Measurements from ENCODE around the gene GNAI2.

The GNAI2 gene

DNA sequence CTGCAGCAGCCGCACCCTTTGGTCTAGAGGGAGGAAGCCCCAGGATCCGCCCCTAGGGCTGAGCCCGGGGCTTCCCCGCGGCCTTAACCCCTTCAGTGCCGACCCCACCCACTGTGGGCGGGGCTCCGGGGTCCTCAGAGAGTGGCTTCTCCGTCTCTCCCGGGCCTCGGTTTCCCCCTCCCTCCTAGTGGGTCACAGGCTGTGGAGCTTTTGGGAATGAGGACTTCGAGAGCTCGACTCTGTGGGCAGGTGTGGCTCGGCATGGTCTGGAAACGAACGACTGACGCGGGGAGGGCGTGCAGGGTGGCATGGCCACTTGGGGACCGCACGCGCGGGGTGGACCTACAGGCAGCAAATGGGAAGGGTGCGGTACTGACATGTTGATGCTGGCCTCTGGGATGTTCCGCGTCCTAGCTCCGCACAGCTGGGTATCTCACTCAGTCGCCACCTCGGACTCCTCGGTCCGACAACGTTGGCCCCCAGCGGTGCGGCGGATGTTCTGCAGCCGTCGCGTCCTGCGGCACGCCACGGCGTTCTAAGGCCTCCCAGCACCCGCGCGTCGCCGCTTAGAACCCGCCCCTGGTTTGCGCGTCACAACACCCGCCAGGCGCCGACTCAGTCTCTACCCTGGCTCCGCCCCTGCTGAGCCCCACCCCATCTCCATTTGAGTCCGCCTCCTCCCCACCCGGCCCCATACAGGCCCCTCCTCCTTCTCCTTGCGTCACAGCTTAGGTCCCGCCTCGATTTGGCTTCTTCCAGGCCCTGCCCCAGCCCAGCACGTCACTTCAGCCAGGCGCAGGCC lies 63.0 kb downstream of the GNAI2 start, which contains the start of the genes HYAL3 and NAA80:
TSS of gene HYAL3 (minus strand) at position 570 of the 802 bp plus-strand sequence. CDS start 3,803 bp downstream, outside the sequence.
TSS of gene NAA80 (minus strand) at position 570 of the 802 bp plus-strand sequence. CDS start 1,942 bp downstream, outside the sequence.
- TF ChIP-seq, protein P1, sequence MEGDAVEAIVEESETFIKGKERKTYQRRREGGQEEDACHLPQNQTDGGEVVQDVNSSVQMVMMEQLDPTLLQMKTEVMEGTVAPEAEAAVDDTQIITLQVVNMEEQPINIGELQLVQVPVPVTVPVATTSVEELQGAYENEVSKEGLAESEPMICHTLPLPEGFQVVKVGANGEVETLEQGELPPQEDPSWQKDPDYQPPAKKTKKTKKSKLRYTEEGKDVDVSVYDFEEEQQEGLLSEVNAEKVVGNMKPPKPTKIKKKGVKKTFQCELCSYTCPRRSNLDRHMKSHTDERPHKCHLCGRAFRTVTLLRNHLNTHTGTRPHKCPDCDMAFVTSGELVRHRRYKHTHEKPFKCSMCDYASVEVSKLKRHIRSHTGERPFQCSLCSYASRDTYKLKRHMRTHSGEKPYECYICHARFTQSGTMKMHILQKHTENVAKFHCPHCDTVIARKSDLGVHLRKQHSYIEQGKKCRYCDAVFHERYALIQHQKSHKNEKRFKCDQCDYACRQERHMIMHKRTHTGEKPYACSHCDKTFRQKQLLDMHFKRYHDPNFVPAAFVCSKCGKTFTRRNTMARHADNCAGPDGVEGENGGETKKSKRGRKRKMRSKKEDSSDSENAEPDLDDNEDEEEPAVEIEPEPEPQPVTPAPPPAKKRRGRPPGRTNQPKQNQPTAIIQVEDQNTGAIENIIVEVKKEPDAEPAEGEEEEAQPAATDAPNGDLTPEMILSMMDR (IDR thresholded peaks at IDR 0.05; ENCODE audit: low read length, missing control alignments): peak; percentile 9
- peak within 1 kb of the TSS; percentile 72 for H3K4me3 ChIP-seq (replicated peaks; ENCODE audit: low read depth, low read length)
- DNase-seq (ENCODE audit: low read depth): peak; percentile 100

DNA sequence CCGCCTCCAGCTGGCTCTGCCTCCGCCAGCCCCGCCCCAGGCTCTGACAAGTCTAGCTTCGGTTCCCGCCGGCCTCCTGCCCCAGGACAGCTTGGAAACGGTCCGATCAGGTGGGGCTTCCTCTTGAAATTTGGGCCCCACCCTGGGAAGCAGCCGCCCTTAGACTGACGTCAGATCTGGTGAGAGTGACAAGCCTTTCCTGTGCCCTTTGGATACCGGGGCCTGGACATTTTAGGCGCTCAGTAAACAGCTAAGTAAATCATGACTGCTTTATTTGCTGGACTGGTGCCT lies 63.6 kb downstream of the GNAI2 start:
- no peak for DNase-seq (ENCODE audit: low read depth)
- H3K4me3 ChIP-seq (replicated peaks; ENCODE audit: low read depth, low read length): peak overlapping the region; percentile 55
- TF ChIP-seq, protein P1 (IDR thresholded peaks at IDR 0.05; ENCODE audit: low read length, missing control alignments): no peak

DNA sequence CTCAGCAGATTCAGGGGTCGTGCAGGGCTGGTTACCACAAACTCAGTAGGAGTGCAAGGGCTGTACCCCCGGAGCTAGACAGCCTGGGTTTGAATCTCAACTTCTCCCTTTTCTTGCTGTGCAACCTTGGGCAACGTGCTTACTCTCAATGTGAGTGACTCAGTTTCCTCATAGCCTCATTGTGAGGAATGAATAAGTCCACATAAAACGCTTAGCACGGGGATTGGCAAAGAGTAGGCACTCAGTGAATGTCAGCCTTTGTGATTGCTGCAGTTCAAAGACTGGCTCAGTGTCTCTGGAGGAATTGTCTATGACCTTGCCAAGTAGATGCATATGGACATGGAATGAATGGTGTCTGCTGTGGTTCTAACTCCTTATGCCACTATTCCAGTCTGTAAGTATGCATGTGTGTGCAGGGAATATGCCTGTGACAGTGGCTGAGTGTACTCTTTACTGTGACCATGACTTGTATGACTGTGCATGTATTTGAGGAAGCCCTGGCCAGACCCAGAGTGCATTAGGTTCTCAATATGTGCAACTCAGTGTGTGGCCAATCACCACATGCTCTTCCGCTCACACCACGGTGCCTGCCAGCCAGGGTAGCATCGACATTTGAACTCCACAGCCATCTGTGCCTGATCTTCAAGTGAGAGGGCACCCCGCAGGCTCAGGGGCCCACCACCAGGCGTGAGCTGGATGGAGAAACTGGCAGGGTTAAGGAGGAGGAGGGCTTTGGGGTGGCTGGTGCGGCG lies 64.1 kb downstream of the GNAI2 start:
- TF ChIP-seq, protein P1 (IDR thresholded peaks at IDR 0.05; ENCODE audit: low read length, missing control alignments): no peak
- H3K4me3 ChIP-seq (replicated peaks; ENCODE audit: low read depth, low read length): peak overlapping the region; percentile 55
- DNase-seq (ENCODE audit: low read depth): peak; percentile 49

DNA sequence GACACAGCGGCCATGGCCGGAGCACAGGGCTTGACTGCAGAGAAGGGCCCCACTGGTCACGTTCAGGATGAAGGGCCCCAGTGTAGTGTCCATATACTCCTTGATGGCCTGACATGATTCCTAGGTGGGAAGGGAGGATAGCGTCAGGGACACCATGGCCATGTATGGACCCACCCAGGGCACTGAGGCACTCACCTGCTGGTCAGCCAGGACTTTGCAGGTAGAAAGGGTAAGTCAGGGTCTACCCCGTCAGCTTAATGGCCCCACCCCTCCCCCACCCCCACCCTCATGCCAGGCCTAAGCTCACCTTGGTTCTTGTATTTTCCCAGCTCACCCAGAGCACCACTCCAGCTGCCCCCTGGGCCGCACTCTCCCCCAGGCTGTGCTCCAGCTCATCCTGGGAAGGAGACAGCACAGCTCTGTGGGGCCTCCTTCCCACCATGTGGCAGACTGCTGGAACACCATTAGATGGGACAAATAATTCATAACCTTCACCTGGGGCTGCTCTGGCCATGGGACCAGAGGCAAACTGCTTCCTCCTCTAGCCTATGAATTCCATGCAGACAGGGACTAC lies 64.8 kb downstream of the GNAI2 start:
- H3K4me3 ChIP-seq (replicated peaks; ENCODE audit: low read depth, low read length): no peak overlapping the region
- TF ChIP-seq, protein P1 (IDR thresholded peaks at IDR 0.05; ENCODE audit: low read length, missing control alignments): no peak
- DNase-seq (ENCODE audit: low read depth): no peak

DNA sequence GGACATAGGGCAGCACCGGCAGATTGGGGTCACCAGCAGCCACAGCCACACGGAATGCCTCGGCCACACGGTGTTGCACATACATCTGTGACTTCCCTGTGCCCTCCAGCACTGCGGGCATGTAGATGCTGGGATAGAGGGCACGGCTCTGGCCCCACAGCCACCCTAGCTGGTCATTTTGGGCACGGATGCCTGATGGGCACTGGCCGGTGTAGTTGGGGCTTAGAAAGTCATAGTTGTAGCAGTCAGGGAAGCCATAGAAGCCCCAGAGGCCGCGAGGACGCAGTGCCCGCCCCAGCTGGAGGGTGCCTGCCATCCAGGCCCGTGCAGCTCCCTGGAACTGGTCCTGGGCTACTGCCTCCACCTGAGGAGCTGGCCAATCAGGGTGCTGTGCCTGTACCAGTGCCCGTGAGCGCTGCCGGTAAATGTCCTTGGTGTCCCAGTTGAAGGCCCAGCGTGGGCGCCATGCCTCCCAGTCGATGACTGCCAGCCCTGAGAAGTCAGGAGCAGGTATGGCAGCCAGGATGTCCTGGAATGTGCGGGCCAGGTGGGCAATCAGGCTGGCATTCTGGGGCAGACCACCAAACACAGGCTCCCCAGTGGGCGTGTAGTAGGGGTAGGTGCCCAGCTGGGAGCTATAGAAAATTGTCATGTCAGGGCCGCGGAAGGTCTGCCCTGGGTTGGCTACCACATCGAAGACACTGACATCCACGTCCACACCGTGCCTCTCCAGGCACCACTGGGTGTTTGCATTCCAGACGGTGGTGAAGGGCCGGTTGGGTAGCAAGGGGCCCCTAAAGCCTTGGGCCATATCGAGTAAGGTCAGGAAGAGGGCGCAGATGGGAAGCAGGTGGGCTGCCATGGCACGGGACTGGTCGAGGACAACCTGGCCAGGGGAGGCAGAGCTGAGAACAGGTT lies 66.3 kb downstream of the GNAI2 start:
- TF ChIP-seq, protein P1 (IDR thresholded peaks at IDR 0.05; ENCODE audit: low read length, missing control alignments): no peak
- no peak overlapping the region for H3K4me3 ChIP-seq (replicated peaks; ENCODE audit: low read depth, low read length)
- DNase-seq (ENCODE audit: low read depth): no peak

Data from fibroblast of pulmonary artery (primary cell).